MM.1S (cell line): ENCODE measurements around the gene TMEM214.

ENCODE experiments used
- EZH2 ChIP-seq: fragments of 300-600 bp; sonication (generic); optimal IDR thresholded peaks from 2 replicates; pipeline ENCODE3; 2017; ENCODE audit warnings: low read depth, mild to moderate bottlenecking, antibody characterized with exemption, low read length, mixed read lengths
- EZH2phosphoT487 ChIP-seq: fragments of 300-600 bp; sonication (generic); IDR thresholded peaks from 2 replicates; pipeline ENCODE4 v1.6.1; 2018; ENCODE audit warnings: antibody characterized with exemption, low read length
- TF ChIP-seq, protein P1 (sequence below): fragments of 300-600 bp; sonication (generic); IDR thresholded peaks from 2 replicates; pipeline ENCODE4 v1.5.1; 2016; ENCODE audit warnings: antibody characterized with exemption, low read length, mixed read lengths

DNA sequence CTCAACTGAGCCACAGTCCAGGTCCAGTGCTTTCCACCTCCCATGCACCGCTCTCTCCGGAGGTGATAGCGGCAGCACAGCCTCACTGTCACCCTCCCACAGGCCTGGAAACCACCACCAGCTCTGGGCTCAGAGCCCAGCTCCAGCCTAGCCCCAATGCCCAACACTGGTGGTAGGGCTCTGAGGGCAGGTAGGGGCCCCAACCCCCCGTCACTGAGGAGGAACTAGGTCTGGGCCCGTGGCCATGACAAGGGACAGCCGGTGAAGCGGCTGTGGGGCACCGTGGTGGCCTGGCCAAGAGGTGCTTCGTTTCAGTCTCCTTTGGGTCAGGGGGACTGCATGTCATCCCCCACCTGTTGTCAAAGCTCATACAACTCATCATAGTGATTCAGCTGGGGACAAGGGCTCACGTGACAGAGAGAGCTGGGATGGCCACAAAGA is 5.5 kb upstream of the TMEM214 start:
- TF ChIP-seq, protein P1, sequence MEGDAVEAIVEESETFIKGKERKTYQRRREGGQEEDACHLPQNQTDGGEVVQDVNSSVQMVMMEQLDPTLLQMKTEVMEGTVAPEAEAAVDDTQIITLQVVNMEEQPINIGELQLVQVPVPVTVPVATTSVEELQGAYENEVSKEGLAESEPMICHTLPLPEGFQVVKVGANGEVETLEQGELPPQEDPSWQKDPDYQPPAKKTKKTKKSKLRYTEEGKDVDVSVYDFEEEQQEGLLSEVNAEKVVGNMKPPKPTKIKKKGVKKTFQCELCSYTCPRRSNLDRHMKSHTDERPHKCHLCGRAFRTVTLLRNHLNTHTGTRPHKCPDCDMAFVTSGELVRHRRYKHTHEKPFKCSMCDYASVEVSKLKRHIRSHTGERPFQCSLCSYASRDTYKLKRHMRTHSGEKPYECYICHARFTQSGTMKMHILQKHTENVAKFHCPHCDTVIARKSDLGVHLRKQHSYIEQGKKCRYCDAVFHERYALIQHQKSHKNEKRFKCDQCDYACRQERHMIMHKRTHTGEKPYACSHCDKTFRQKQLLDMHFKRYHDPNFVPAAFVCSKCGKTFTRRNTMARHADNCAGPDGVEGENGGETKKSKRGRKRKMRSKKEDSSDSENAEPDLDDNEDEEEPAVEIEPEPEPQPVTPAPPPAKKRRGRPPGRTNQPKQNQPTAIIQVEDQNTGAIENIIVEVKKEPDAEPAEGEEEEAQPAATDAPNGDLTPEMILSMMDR, result no peak
- TF ChIP-seq EZH2phosphoT487, result no peak
- no peak for TF ChIP-seq EZH2
